A673 (cell line): ENCODE results near the gene STX7. TPM values are rescaled to one million over a fixed set of nuclear protein-coding genes. Genes with fewer than 3 reads are reported as not detected.

Experiments used
- BruUV-seq: library from RNA; stranded (reverse); fragments of 400-500 nt; replicated peaks from 2 replicates; lab custom pipeline; 2021; lab: Mats Ljungman, UMichigan
- CTCF ChIA-PET: fragments of 300-600 bp; sonication (Branson Sonifier 250); formaldehyde crosslinking; loops from one replicate; lab custom pipeline; 2022; ENCODE audit warnings: antibody characterized with exemption; lab: Charles Lee
- POLR2A ChIA-PET: fragments of 300-600 bp; sonication (Branson Sonifier 250); formaldehyde crosslinking; loops from one replicate; lab custom pipeline; 2022; ENCODE audit warnings: antibody characterized with exemption; ENCODE audit not compliant: low non-redundant PET; lab: Charles Lee
- DNase-seq: peaks from one replicate; pipeline ENCODE4 v3.0.0-alpha.2; 2015; ENCODE audit warnings: low spot score
- H3K27ac ChIP-seq: fragments of 200-600 bp; sonication (generic); 2 replicates; pipeline ENCODE4 v1.5.1; 2016; ENCODE audit warnings: mixed run types, low read depth, mild to moderate bottlenecking, mixed read lengths, antibody characterized with exemption, low read length; ENCODE audit not compliant: poor library complexity, severe bottlenecking
- H3K27me3 ChIP-seq: fragments of 200-600 bp; sonication (generic); replicated peaks from 2 replicates; pipeline ENCODE4 v1.6.1; 2017; ENCODE audit warnings: mixed run types, low read depth, mild to moderate bottlenecking, mixed read lengths, antibody characterized with exemption, low read length; ENCODE audit not compliant: insufficient read depth, poor library complexity
- H3K36me3 ChIP-seq: fragments of 200-600 bp; sonication (generic); 2 replicates; pipeline ENCODE4 v1.6.1; 2016; ENCODE audit warnings: mixed run types, mild to moderate bottlenecking, mixed read lengths, antibody characterized with exemption, low read length; ENCODE audit not compliant: insufficient read depth, poor library complexity, severe bottlenecking
- H3K4me1 ChIP-seq: fragments of 200-600 bp; sonication (generic); 2 replicates; pipeline ENCODE4 v1.6.1; 2017; ENCODE audit warnings: mixed run types, mild to moderate bottlenecking, mixed read lengths, antibody characterized with exemption, low read length; ENCODE audit not compliant: insufficient read depth, poor library complexity, severe bottlenecking
- H3K4me3 ChIP-seq: fragments of 200-600 bp; sonication (generic); 2 replicates; pipeline ENCODE4 v1.5.1; 2016; ENCODE audit warnings: low read depth, mixed run types, mild to moderate bottlenecking, mixed read lengths, low read length; ENCODE audit not compliant: poor library complexity, severe bottlenecking
- H3K9me3 ChIP-seq: fragments of 200-600 bp; sonication (generic); 2 replicates; pipeline ENCODE4 v1.6.1; 2016; ENCODE audit warnings: mixed run types, low read depth, mild to moderate bottlenecking, mixed read lengths, antibody characterized with exemption, low read length; ENCODE audit not compliant: poor library complexity, severe bottlenecking
- CTCF ChIP-seq: fragments of 300-800, 200-600 bp; sonication (generic); conservative IDR thresholded peaks from 2 replicates; pipeline ENCODE4 v1.5.1; 2017; ENCODE audit warnings: low read depth, mild to moderate bottlenecking, antibody characterized with exemption, low read length, moderate library complexity, mixed read lengths
- EZH2 ChIP-seq: fragments of 200-600 bp; sonication (generic); IDR thresholded peaks from 2 replicates; pipeline ENCODE4 v1.6.1; 2017; ENCODE audit warnings: borderline replicate concordance, low read depth, mild to moderate bottlenecking, mixed read lengths, antibody characterized with exemption, low read length; ENCODE audit not compliant: poor library complexity, severe bottlenecking
- intact Hi-C: fragments of 100-400 bp; cut with micrococcal nuclease; formaldehyde crosslinking; loops from one replicate; pipeline ENCODE4 v1.10.0; 2022; ENCODE audit not compliant: unreplicated experiment
- total RNA-seq: library from RNA; stranded (reverse); gene quantifications from 2 replicates; pipeline ENCODE4 v1.2.3, GENCODE V29; 2021

Gene STX7
- total RNA-seq, 1 experiment from 2014 or later: 19.5 TPM

GRCh38 chr6:132499757-132500156 is 13.2 kb downstream of the STX7 start:
- TF ChIP-seq CTCF (no peak), EZH2 (no peak)
- H3K4me1 ChIP-seq: no peaks in the 10 kb centered on the region
- H3K9me3 ChIP-seq: no peaks in the 10 kb centered on the region
- H3K4me3 ChIP-seq: no peak overlapping the region
- no peak for DNase-seq
- H3K27ac ChIP-seq: no peak overlapping the region
- no TSS peak for BruUV-seq
- ChIA-PET CTCF (no interaction called here), POLR2A (no interaction called here)
- H3K36me3 ChIP-seq: no peaks in the 10 kb centered on the region
- intact Hi-C loops: no loop called here
- H3K27me3 ChIP-seq: no peaks in the 10 kb centered on the region

- no peak overlapping the region for H3K4me3 ChIP-seq
- H3K36me3 ChIP-seq: no peaks in the 10 kb centered on the region
- TF ChIP-seq CTCF: no peak
- no peak for TF ChIP-seq EZH2
- POLR2A ChIA-PET: no interaction called here
- H3K9me3 ChIP-seq: no peaks in the 10 kb centered on the region
- H3K4me1 ChIP-seq: no peaks in the 10 kb centered on the region
- no peaks in the 10 kb centered on the region for H3K27me3 ChIP-seq
- intact Hi-C loops: no loop called here
- no TSS peak for BruUV-seq
- no peak overlapping the region for H3K27ac ChIP-seq
- CTCF ChIA-PET: no interaction called here
- DNase-seq: no peak
Measured at GRCh38 chr6:132498638-132499037, 14.3 kb downstream of the STX7 start.

- DNase-seq: no peak
- no peaks in the 10 kb centered on the region for H3K9me3 ChIP-seq
- CTCF ChIA-PET: no interaction called here
- no peaks in the 10 kb centered on the region for H3K27me3 ChIP-seq
- intact Hi-C loops: no loop called here
- no TSS peak for BruUV-seq
- no peak overlapping the region for H3K4me3 ChIP-seq
- H3K36me3 ChIP-seq: no peaks in the 10 kb centered on the region
- TF ChIP-seq CTCF (no peak), EZH2 (no peak)
- H3K27ac ChIP-seq: no peak overlapping the region
- H3K4me1 ChIP-seq: no peaks in the 10 kb centered on the region
- POLR2A ChIA-PET: interaction anchor here (0.6 kb wide), 1 partner anchor 303 kb away, joined by 3 read pairs; no protein-coding TSS in a partner anchor
Measured at GRCh38 chr6:132496519-132497180, 16.3 kb downstream of the STX7 start.
